Fibroblast of lung (primary cell): ENCODE measurements around the gene GM2A. TPM values are rescaled to one million over a fixed set of nuclear protein-coding genes. Genes with fewer than 3 reads are reported as not detected.

Source experiments
- polyA plus RNA-seq, 2 donors: library from polyadenylated mRNA; depleted of rRNA in 1 of 2; stranded (reverse) in 1 of 2; unstranded in 1 of 2; fragments of >200 nt; gene quantifications; 2 replicates each; pipeline ENCODE4 v1.2.1, GENCODE V29; 2011 to 2012; ENCODE audit warnings: missing spikeins in 1 of 2
- total RNA-seq: library from RNA; depleted of rRNA; stranded (reverse); fragments of >200 nt; gene quantifications from 2 replicates; pipeline ENCODE4 v1.2.1, GENCODE V29; 2014

The GM2A gene
- total and polyA plus RNA-seq, 2 donors (not counting 1 experiment from before 2014, with no cell fraction given): 11.9 to 28.2 TPM

Other genes starting within 250 kb of the GM2A start
- 126 and 182 TPM in 2 replicates for gene GPX3, start 232.6 kb upstream of the GM2A start, total RNA-seq
- 217 and 267 TPM in 2 replicates for gene GPX3, start 232.6 kb upstream of the GM2A start, polyA plus RNA-seq
- 54.7 and 59.1 TPM in 2 replicates for gene TNIP1, start 172.2 kb upstream of the GM2A start, total RNA-seq
- 32.9 and 47.2 TPM in 2 replicates for gene TNIP1, start 172.2 kb upstream of the GM2A start, polyA plus RNA-seq
- gene ANXA6, start 95.4 kb upstream of the GM2A start, total RNA-seq: 430 and 615 TPM in 2 replicates
- gene ANXA6, start 95.4 kb upstream of the GM2A start, polyA plus RNA-seq: 421 and 591 TPM in 2 replicates
- gene CCDC69, start 29.1 kb upstream of the GM2A start, total RNA-seq: 4.0 and 6.4 TPM in 2 replicates
- 1.5 and 2.3 TPM in 2 replicates for gene CCDC69, start 29.1 kb upstream of the GM2A start, polyA plus RNA-seq
- gene SLC36A3, start 50.6 kb downstream of the GM2A start, total RNA-seq: not detected in 2 replicates
- not detected in 2 replicates for gene SLC36A3, start 50.6 kb downstream of the GM2A start, polyA plus RNA-seq
- not detected in 2 replicates for gene SLC36A2, start 94.4 kb downstream of the GM2A start, total RNA-seq
- gene SLC36A2, start 94.4 kb downstream of the GM2A start, polyA plus RNA-seq: not detected in 2 replicates
- gene SLC36A1, start 194.4 kb downstream of the GM2A start, total RNA-seq: 3.9 and 4.6 TPM in 2 replicates
- gene SLC36A1, start 194.4 kb downstream of the GM2A start, polyA plus RNA-seq: 16.7 and 18.9 TPM in 2 replicates